Stimulated activated naive B cell treated with anti-CD40 and anti-IgM and Interleukin-4, amounts not matched to agents 10 μg/mL and 1 μg/mL and 100 μg/mL, for 72 hours (primary cell): ENCODE measurements around the gene LCN10.
"Not testable (repeated sequence)": the region's sequence is repeated elsewhere in the genome, so short reads cannot be mapped to it uniquely, and the experiment has no call there.

ENCODE experiments used
- ATAC-seq, 2 donors: fragments of 150-1000 bp; cut with Tn5 transposase; replicated peaks; 2 replicates each; pipeline ENCODE4 v1.10.0; 2021; ENCODE audit warnings: moderate library complexity in 1 of 2
- DNase-seq: peaks from one replicate; pipeline ENCODE4 v3.0.0; 2021
- H3K27ac Mint-ChIP-seq: one replicate; pipeline ENCODE4 v1.8.0; 2022; ENCODE audit warnings: mild to moderate bottlenecking, mixed read lengths
- H3K27me3 Mint-ChIP-seq, 2 donors: one replicate each; pipeline ENCODE4 v1.8.0; 2022; ENCODE audit warnings: mixed read lengths in 2 of 2
- H3K36me3 Mint-ChIP-seq, 2 donors: one replicate each; pipeline ENCODE4 v1.8.0; 2022; ENCODE audit warnings: mixed read lengths in 2 of 2, mild to moderate bottlenecking in 1 of 2
- H3K4me1 Mint-ChIP-seq, 2 donors: one replicate each; pipeline ENCODE4 v1.8.0; 2022; ENCODE audit warnings: mixed read lengths in 2 of 2, mild to moderate bottlenecking in 1 of 2
- H3K4me3 Mint-ChIP-seq, 2 donors: one replicate each; pipeline ENCODE4 v1.8.0; 2022; ENCODE audit warnings: mild to moderate bottlenecking in 2 of 2, mixed read lengths in 2 of 2, moderate library complexity in 1 of 2
- H3K9me3 Mint-ChIP-seq, 2 donors: one replicate each; pipeline ENCODE4 v1.8.0; 2022; ENCODE audit warnings: mixed read lengths in 2 of 2, mild to moderate bottlenecking in 1 of 2

LCN10 gene

GRCh38 chr9:136707849-136708517 lies 34.8 kb downstream of the LCN10 start:
- H3K4me1 Mint-ChIP-seq, result peaks cover 10 to 22% of the 10 kb centered on the region in 2 donors
- no peak overlapping the region for H3K4me3 Mint-ChIP-seq
- ATAC-seq (no peak), DNase-seq (no peak)
- H3K36me3 Mint-ChIP-seq, result no peaks in the 10 kb centered on the region
- no peak overlapping the region for H3K27ac Mint-ChIP-seq
- no peaks in the 10 kb centered on the region for H3K9me3 Mint-ChIP-seq
- peaks cover 0 to 7% of the 10 kb centered on the region in 2 donors for H3K27me3 Mint-ChIP-seq

GRCh38 chr9:136707011-136707410 lies 35.7 kb downstream of the LCN10 start:
- ATAC-seq (no peak), DNase-seq (no peak)
- Mint-ChIP-seq H3K4me1 (peaks cover 17 to 31% of the 10 kb centered on the region in 2 donors), H3K4me3 (no peak overlapping the region), H3K27me3 (peaks cover 0 to 7% of the 10 kb centered on the region in 2 donors), H3K9me3 (no peaks in the 10 kb centered on the region), H3K27ac (no peak overlapping the region), H3K36me3 (no peaks in the 10 kb centered on the region)

- Mint-ChIP-seq H3K27me3 (peaks cover 0 to 7% of the 10 kb centered on the region in 2 donors), H3K27ac (no peak overlapping the region)
- ATAC-seq, result no peak
Observed at GRCh38 chr9:136705564-136705963, 37.2 kb downstream of the LCN10 start.

GRCh38 chr9:136704741-136705140 lies 38.0 kb downstream of the LCN10 start:
- H3K27ac Mint-ChIP-seq, ATAC-seq, H3K36me3 Mint-ChIP-seq, DNase-seq, H3K9me3 Mint-ChIP-seq, H3K4me3 Mint-ChIP-seq, H3K27me3 Mint-ChIP-seq: not testable (repeated sequence)
- H3K4me1 Mint-ChIP-seq, result peaks cover 29 to 46% of the 10 kb centered on the region in 2 donors

More at GRCh38 chr9:136705564-136705963, 37.2 kb downstream of the LCN10 start:
- Mint-ChIP-seq H3K4me1 (peaks cover 26 to 40% of the 10 kb centered on the region in 2 donors), H3K36me3 (no peaks in the 10 kb centered on the region), H3K9me3 (no peaks in the 10 kb centered on the region), H3K4me3 (no peak overlapping the region)
- no peak for DNase-seq

GRCh38 chr9:136703276-136703860 lies 39.4 kb downstream of the LCN10 start:
- H3K4me3 Mint-ChIP-seq, result peak overlapping the region in 1 of 2 donors; percentile 37
- peak overlapping the region; percentile 76 for H3K27ac Mint-ChIP-seq
- peaks cover 29 to 52% of the 10 kb centered on the region in 2 donors for H3K4me1 Mint-ChIP-seq
- ATAC-seq (peak in 1 of 2 donors; percentile 17), DNase-seq (no peak)
- H3K36me3 Mint-ChIP-seq, result no peaks in the 10 kb centered on the region
- H3K9me3 Mint-ChIP-seq, result no peaks in the 10 kb centered on the region
- H3K27me3 Mint-ChIP-seq, result peaks cover 0 to 3% of the 10 kb centered on the region in 2 donors

- Mint-ChIP-seq H3K9me3 (no peaks in the 10 kb centered on the region), H3K4me1 (peaks cover 38 to 65% of the 10 kb centered on the region in 2 donors), H3K4me3 (peak overlapping the region; percentile 84), H3K36me3 (no peaks in the 10 kb centered on the region), H3K27ac (peak overlapping the region; percentile 98), H3K27me3 (peaks cover 7 to 10% of the 10 kb centered on the region in 2 donors)
- ATAC-seq (peak in 1 of 2 donors; percentile 5), DNase-seq (no peak)
Observed at GRCh38 chr9:136701668-136702053, 41.1 kb downstream of the LCN10 start.

- Mint-ChIP-seq H3K9me3 (no peaks in the 10 kb centered on the region), H3K27me3 (peaks cover 7 to 10% of the 10 kb centered on the region in 2 donors), H3K36me3 (no peaks in the 10 kb centered on the region), H3K4me1 (peaks cover 38 to 68% of the 10 kb centered on the region in 2 donors), H3K4me3 (peak overlapping the region; percentile 84), H3K27ac (peak overlapping the region; percentile 98)
- DNase-seq (peak; percentile 68), ATAC-seq (peak; percentile 88 to 89)
Observed at GRCh38 chr9:136700959-136701667, 41.6 kb downstream of the LCN10 start.

- H3K9me3 Mint-ChIP-seq, result no peaks in the 10 kb centered on the region
- peak overlapping the region; percentile 98 for H3K27ac Mint-ChIP-seq
- peaks cover 37 to 66% of the 10 kb centered on the region in 2 donors for H3K4me1 Mint-ChIP-seq
- no peak for DNase-seq
- peaks cover 7 to 10% of the 10 kb centered on the region in 2 donors for H3K27me3 Mint-ChIP-seq
- no peak for ATAC-seq
- H3K4me3 Mint-ChIP-seq, result peak overlapping the region in 1 of 2 donors; percentile 84
- H3K36me3 Mint-ChIP-seq, result no peaks in the 10 kb centered on the region
Observed at GRCh38 chr9:136700304-136700703, 42.4 kb downstream of the LCN10 start.

- Mint-ChIP-seq H3K4me3 (no peak overlapping the region), H3K27ac (no peak overlapping the region), H3K36me3 (no peaks in the 10 kb centered on the region), H3K4me1 (peaks cover 36 to 64% of the 10 kb centered on the region in 2 donors), H3K27me3 (peaks cover 7 to 10% of the 10 kb centered on the region in 2 donors), H3K9me3 (no peaks in the 10 kb centered on the region)
- DNase-seq (no peak), ATAC-seq (no peak)
Observed at GRCh38 chr9:136698635-136699246, 44.0 kb downstream of the LCN10 start.

GRCh38 chr9:136697821-136698526 lies 44.8 kb downstream of the LCN10 start:
- Mint-ChIP-seq H3K4me1 (peaks cover 33 to 57% of the 10 kb centered on the region in 2 donors), H3K4me3 (no peak overlapping the region), H3K27ac (no peak overlapping the region), H3K27me3 (peaks cover 7 to 10% of the 10 kb centered on the region in 2 donors), H3K36me3 (no peaks in the 10 kb centered on the region), H3K9me3 (no peaks in the 10 kb centered on the region)
- DNase-seq (no peak), ATAC-seq (no peak)

- no peak for ATAC-seq
- Mint-ChIP-seq H3K4me3 (no peak overlapping the region), H3K27me3 (peaks cover 7 to 10% of the 10 kb centered on the region in 2 donors), H3K36me3 (no peaks in the 10 kb centered on the region), H3K4me1 (peaks cover 29 to 50% of the 10 kb centered on the region in 2 donors), H3K9me3 (no peaks in the 10 kb centered on the region), H3K27ac (peak overlapping the region; percentile 80)
- DNase-seq, result no peak
Observed at GRCh38 chr9:136697146-136697820, 45.5 kb downstream of the LCN10 start.

- DNase-seq (no peak), ATAC-seq (no peak)
- H3K4me3 Mint-ChIP-seq, result no peak overlapping the region
- peaks cover 24 to 42% of the 10 kb centered on the region in 2 donors for H3K4me1 Mint-ChIP-seq
- peaks cover 7 to 10% of the 10 kb centered on the region in 2 donors for H3K27me3 Mint-ChIP-seq
- H3K36me3 Mint-ChIP-seq, result no peaks in the 10 kb centered on the region
- H3K27ac Mint-ChIP-seq, result no peak overlapping the region
- no peaks in the 10 kb centered on the region for H3K9me3 Mint-ChIP-seq
Observed at GRCh38 chr9:136696502-136696901, 46.2 kb downstream of the LCN10 start.

- Mint-ChIP-seq H3K27me3 (peaks cover 7 to 10% of the 10 kb centered on the region in 2 donors), H3K27ac (peak overlapping the region; percentile 31), H3K36me3 (no peaks in the 10 kb centered on the region), H3K4me1 (peaks cover 19 to 37% of the 10 kb centered on the region in 2 donors), H3K9me3 (no peaks in the 10 kb centered on the region), H3K4me3 (no peak overlapping the region)
- no peak for DNase-seq
- ATAC-seq, result no peak
Observed at GRCh38 chr9:136695955-136696354, 46.8 kb downstream of the LCN10 start.
